WTC11 (cell line): ENCODE results near the gene RIMBP2.

Experiments used
- CREM ChIP-seq: sonication (generic); formaldehyde crosslinking; IDR thresholded peaks from 2 replicates; pipeline ENCODE4 v1.8.1; 2022; ENCODE audit warnings: mild to moderate bottlenecking, missing genetic modification reagents, moderate library complexity
- ESRRA ChIP-seq: sonication (generic); formaldehyde crosslinking; IDR thresholded peaks from 2 replicates; pipeline ENCODE4 v1.8.1; 2022; ENCODE audit warnings: mild to moderate bottlenecking, missing genetic modification reagents, borderline replicate concordance
- RELA ChIP-seq: sonication (generic); formaldehyde crosslinking; IDR thresholded peaks from 2 replicates; pipeline ENCODE4 v1.8.1; 2022; ENCODE audit warnings: missing genetic modification reagents, mild to moderate bottlenecking, borderline replicate concordance
- ZNF232 ChIP-seq: sonication (generic); formaldehyde crosslinking; IDR thresholded peaks from 2 replicates; pipeline ENCODE4 v1.8.0; 2022; ENCODE audit warnings: mild to moderate bottlenecking, missing genetic modification reagents
- ZNF263 ChIP-seq: sonication (generic); formaldehyde crosslinking; IDR thresholded peaks from 2 replicates; pipeline ENCODE4 v1.8.1; 2022; ENCODE audit warnings: low read depth, mild to moderate bottlenecking, moderate library complexity, missing genetic modification reagents
- TF ChIP-seq, protein P1 (sequence below): sonication (generic); formaldehyde crosslinking; IDR thresholded peaks from 2 replicates; pipeline ENCODE4 v1.8.0; 2022; ENCODE audit warnings: mild to moderate bottlenecking, missing genetic modification reagents
- TF ChIP-seq, protein P2 (sequence below): sonication (generic); formaldehyde crosslinking; IDR thresholded peaks from 2 replicates; pipeline ENCODE4 v1.8.0; 2023; ENCODE audit warnings: mild to moderate bottlenecking, missing genetic modification reagents
- TF ChIP-seq, protein P3 (sequence below): sonication (generic); formaldehyde crosslinking; IDR thresholded peaks from 2 replicates; pipeline ENCODE4 v1.8.1; 2022; ENCODE audit warnings: missing genetic modification reagents, borderline replicate concordance
- TF ChIP-seq, protein P4 (sequence below): fragments of 200-600 bp; IDR thresholded peaks from 2 replicates; pipeline ENCODE4 v1.8.0; 2022; ENCODE audit warnings: antibody characterized with exemption
- TF ChIP-seq, protein P5 (sequence below): sonication (generic); formaldehyde crosslinking; IDR thresholded peaks from 2 replicates; pipeline ENCODE4 v1.8.0; 2023; ENCODE audit warnings: missing genetic modification reagents, mild to moderate bottlenecking, borderline replicate concordance
- TF ChIP-seq, protein P6 (sequence below): sonication (generic); formaldehyde crosslinking; IDR thresholded peaks from 2 replicates; pipeline ENCODE4 v1.8.1; 2023; ENCODE audit warnings: mild to moderate bottlenecking, missing genetic modification reagents, moderate library complexity

DNA sequence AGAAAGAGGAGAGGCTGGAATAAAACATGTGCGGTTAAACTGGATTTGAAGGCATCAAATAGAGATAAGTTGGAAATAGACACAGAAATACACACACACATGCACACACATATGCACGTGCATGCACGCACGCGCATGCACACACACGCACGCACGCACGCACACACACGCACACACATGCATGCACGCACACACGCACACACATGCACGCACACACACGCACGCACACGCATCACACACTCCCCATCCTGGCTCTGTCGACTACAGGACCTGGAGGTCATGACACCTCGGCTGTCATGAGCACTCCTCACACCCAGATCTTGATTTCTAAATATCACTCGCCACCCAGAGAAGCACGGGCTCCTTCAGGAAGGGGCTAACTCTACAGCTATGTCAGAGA, 51.8 kb downstream of the RIMBP2 start:
- TF ChIP-seq CREM (CRISPR knock-in tag) (no peak), RELA (CRISPR knock-in tag) (no peak), ZNF263 (no peak), ZNF232 (CRISPR knock-in tag) (no peak), ESRRA (no peak)
- TF ChIP-seq, protein P1, sequence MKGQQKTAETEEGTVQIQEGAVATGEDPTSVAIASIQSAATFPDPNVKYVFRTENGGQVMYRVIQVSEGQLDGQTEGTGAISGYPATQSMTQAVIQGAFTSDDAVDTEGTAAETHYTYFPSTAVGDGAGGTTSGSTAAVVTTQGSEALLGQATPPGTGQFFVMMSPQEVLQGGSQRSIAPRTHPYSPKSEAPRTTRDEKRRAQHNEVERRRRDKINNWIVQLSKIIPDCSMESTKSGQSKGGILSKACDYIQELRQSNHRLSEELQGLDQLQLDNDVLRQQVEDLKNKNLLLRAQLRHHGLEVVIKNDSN (CRISPR knock-in tag): no peak
- TF ChIP-seq, protein P2, sequence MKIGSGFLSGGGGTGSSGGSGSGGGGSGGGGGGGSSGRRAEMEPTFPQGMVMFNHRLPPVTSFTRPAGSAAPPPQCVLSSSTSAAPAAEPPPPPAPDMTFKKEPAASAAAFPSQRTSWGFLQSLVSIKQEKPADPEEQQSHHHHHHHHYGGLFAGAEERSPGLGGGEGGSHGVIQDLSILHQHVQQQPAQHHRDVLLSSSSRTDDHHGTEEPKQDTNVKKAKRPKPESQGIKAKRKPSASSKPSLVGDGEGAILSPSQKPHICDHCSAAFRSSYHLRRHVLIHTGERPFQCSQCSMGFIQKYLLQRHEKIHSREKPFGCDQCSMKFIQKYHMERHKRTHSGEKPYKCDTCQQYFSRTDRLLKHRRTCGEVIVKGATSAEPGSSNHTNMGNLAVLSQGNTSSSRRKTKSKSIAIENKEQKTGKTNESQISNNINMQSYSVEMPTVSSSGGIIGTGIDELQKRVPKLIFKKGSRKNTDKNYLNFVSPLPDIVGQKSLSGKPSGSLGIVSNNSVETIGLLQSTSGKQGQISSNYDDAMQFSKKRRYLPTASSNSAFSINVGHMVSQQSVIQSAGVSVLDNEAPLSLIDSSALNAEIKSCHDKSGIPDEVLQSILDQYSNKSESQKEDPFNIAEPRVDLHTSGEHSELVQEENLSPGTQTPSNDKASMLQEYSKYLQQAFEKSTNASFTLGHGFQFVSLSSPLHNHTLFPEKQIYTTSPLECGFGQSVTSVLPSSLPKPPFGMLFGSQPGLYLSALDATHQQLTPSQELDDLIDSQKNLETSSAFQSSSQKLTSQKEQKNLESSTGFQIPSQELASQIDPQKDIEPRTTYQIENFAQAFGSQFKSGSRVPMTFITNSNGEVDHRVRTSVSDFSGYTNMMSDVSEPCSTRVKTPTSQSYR (CRISPR knock-in tag): no peak
- TF ChIP-seq, protein P3, sequence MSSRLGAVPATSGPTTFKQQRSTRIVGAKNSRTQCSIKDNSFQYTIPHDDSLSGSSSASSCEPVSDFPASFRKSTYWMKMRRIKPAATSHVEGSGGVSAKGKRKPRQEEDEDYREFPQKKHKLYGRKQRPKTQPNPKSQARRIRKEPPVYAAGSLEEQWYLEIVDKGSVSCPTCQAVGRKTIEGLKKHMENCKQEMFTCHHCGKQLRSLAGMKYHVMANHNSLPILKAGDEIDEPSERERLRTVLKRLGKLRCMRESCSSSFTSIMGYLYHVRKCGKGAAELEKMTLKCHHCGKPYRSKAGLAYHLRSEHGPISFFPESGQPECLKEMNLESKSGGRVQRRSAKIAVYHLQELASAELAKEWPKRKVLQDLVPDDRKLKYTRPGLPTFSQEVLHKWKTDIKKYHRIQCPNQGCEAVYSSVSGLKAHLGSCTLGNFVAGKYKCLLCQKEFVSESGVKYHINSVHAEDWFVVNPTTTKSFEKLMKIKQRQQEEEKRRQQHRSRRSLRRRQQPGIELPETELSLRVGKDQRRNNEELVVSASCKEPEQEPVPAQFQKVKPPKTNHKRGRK (CRISPR knock-in tag): no peak
- TF ChIP-seq, protein P4, sequence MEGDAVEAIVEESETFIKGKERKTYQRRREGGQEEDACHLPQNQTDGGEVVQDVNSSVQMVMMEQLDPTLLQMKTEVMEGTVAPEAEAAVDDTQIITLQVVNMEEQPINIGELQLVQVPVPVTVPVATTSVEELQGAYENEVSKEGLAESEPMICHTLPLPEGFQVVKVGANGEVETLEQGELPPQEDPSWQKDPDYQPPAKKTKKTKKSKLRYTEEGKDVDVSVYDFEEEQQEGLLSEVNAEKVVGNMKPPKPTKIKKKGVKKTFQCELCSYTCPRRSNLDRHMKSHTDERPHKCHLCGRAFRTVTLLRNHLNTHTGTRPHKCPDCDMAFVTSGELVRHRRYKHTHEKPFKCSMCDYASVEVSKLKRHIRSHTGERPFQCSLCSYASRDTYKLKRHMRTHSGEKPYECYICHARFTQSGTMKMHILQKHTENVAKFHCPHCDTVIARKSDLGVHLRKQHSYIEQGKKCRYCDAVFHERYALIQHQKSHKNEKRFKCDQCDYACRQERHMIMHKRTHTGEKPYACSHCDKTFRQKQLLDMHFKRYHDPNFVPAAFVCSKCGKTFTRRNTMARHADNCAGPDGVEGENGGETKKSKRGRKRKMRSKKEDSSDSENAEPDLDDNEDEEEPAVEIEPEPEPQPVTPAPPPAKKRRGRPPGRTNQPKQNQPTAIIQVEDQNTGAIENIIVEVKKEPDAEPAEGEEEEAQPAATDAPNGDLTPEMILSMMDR: no peak
- TF ChIP-seq, protein P5, sequence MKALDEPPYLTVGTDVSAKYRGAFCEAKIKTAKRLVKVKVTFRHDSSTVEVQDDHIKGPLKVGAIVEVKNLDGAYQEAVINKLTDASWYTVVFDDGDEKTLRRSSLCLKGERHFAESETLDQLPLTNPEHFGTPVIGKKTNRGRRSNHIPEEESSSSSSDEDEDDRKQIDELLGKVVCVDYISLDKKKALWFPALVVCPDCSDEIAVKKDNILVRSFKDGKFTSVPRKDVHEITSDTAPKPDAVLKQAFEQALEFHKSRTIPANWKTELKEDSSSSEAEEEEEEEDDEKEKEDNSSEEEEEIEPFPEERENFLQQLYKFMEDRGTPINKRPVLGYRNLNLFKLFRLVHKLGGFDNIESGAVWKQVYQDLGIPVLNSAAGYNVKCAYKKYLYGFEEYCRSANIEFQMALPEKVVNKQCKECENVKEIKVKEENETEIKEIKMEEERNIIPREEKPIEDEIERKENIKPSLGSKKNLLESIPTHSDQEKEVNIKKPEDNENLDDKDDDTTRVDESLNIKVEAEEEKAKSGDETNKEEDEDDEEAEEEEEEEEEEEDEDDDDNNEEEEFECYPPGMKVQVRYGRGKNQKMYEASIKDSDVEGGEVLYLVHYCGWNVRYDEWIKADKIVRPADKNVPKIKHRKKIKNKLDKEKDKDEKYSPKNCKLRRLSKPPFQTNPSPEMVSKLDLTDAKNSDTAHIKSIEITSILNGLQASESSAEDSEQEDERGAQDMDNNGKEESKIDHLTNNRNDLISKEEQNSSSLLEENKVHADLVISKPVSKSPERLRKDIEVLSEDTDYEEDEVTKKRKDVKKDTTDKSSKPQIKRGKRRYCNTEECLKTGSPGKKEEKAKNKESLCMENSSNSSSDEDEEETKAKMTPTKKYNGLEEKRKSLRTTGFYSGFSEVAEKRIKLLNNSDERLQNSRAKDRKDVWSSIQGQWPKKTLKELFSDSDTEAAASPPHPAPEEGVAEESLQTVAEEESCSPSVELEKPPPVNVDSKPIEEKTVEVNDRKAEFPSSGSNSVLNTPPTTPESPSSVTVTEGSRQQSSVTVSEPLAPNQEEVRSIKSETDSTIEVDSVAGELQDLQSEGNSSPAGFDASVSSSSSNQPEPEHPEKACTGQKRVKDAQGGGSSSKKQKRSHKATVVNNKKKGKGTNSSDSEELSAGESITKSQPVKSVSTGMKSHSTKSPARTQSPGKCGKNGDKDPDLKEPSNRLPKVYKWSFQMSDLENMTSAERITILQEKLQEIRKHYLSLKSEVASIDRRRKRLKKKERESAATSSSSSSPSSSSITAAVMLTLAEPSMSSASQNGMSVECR (CRISPR knock-in tag): no peak
- TF ChIP-seq, protein P6, sequence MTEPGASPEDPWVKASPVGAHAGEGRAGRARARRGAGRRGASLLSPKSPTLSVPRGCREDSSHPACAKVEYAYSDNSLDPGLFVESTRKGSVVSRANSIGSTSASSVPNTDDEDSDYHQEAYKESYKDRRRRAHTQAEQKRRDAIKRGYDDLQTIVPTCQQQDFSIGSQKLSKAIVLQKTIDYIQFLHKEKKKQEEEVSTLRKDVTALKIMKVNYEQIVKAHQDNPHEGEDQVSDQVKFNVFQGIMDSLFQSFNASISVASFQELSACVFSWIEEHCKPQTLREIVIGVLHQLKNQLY: no peak
